ENCODE data around the gene REG3A. TPM values are rescaled to one million over a fixed set of nuclear protein-coding genes. Genes with fewer than 3 reads are reported as not detected.

Gene REG3A
- total and polyA plus RNA-seq, 2 of the 13 experiments (the other 11 are each of a cell fraction or from before 2014, with no cell fraction given): 0.13 TPM; not detected in 1

- TF ChIP-seq ZNF383 (CRISPR knock-in tag; IDR thresholded peaks at IDR 0.05; ENCODE audit: borderline replicate concordance) (no peak), NR2F1 (CRISPR knock-in tag; IDR thresholded peaks at IDR 0.05) (no peak), TFDP2 (CRISPR knock-in tag; IDR thresholded peaks at IDR 0.05) (no peak), ZNF331 (CRISPR knock-in tag; IDR thresholded peaks at IDR 0.05) (no peak), ZFP82 (CRISPR knock-in tag; IDR thresholded peaks at IDR 0.05; ENCODE audit: borderline replicate concordance) (no peak), SAP130 (CRISPR knock-in tag; IDR thresholded peaks at IDR 0.05; ENCODE audit: low read depth) (no peak), MIER2 (CRISPR knock-in tag; IDR thresholded peaks at IDR 0.05) (no peak)
Measured at GRCh38 chr2:79180092-79180491, 20.5 kb upstream of the REG3A start (continued).

GRCh38 chr2:79179036-79179435 lies 19.5 kb upstream of the REG3A start:
- intact Hi-C loops (cut with micrococcal nuclease; ENCODE audit: unreplicated experiment): no loop called here
- Histone ChIP-seq H3K27me3 (ENCODE audit: control insufficient read depth in 1 of 2, insufficient read depth in 2 of 2, low read length in 2 of 2) (no peaks in the 10 kb centered on the region), H3K9ac (ENCODE audit: insufficient read depth, low read depth, low read length) (no peak overlapping the region), H3K27ac (ENCODE audit: extremely low read length, insufficient read depth, low read length) (no peak overlapping the region), H3K79me2 (ENCODE audit: insufficient read depth, low read length) (no peaks in the 10 kb centered on the region), H3K36me3 (replicated peaks in 1 of 2; ENCODE audit: control insufficient read depth in 1 of 2, insufficient read depth in 2 of 2, low read length in 2 of 2) (no peaks in the 10 kb centered on the region; a peak in 1 of 5 replicates), H3K4me3 (replicated peaks in 1 of 3; ENCODE audit: insufficient read depth in 1 of 3, low read depth in 2 of 3, low read length in 3 of 3) (no peak overlapping the region), H3K9me3 (ENCODE audit: low read length) (peaks cover 35% of the 10 kb centered on the region), H3K4me2 (ENCODE audit: low read depth, low read length) (no peak overlapping the region), H2AFZ (ENCODE audit: low read length) (no peak overlapping the region), H4K20me1 (ENCODE audit: insufficient read depth, low read length) (no peaks in the 10 kb centered on the region), H3K4me1 (ENCODE audit: insufficient read depth, low read length) (no peaks in the 10 kb centered on the region)
- no TSS peak for BruUV-seq (replicated peaks)
- in situ Hi-C loops (cut with HindIII; ENCODE audit: extremely low pct_ligation_motif_present, low pct_unique_long_range_greater_than_20kb): no loop called here
- DNase-seq (ENCODE audit: low spot score): no peak
- ATAC-seq: no peak
- TF ChIP-seq ZNF615 (CRISPR knock-in tag; IDR thresholded peaks at IDR 0.05; ENCODE audit: borderline replicate concordance): no peak
- TF ChIP-seq NONO (IDR thresholded peaks at IDR 0.05): no peak
- no peak for TF ChIP-seq NONO (CRISPR knock-in tag; conservative IDR thresholded peaks at IDR 0.05)
- TF ChIP-seq PBX3 (CRISPR knock-in tag; IDR thresholded peaks at IDR 0.05; ENCODE audit: borderline replicate concordance): no peak
- TF ChIP-seq CBX5 (CRISPR knock-in tag; IDR thresholded peaks at IDR 0.05; ENCODE audit: borderline replicate concordance): no peak
- TF ChIP-seq MTF2 (CRISPR knock-in tag; IDR thresholded peaks at IDR 0.05; ENCODE audit: borderline replicate concordance): no peak
- no peak for TF ChIP-seq ZNF850 (CRISPR knock-in tag; conservative IDR thresholded peaks at IDR 0.05)
- no peak for TF ChIP-seq ZNF280D (CRISPR knock-in tag; IDR thresholded peaks at IDR 0.05)
- no peak for TF ChIP-seq ZNF576 (CRISPR knock-in tag; IDR thresholded peaks at IDR 0.05)
- POLR2A ChIA-PET: no interaction called here
- WGBS (ENCODE audit: low lambda C conversion rate): 3% methylated on average over 4 of the region's 4 CpGs
- CTCF ChIA-PET (ENCODE audit: low intra/inter-chr PET ratio, low total read pairs): no interaction called here
- no peak for FAIRE-seq

Measured in HepG2 (cell line).